SHP77 treated with DMSO at 0.1 percent for 48 hours (cell line): Measurements from ENCODE around the gene POLR2B.
"Not testable (repeated sequence)": the region's sequence is repeated elsewhere in the genome, so short reads cannot be mapped to it uniquely, and the experiment has no call there.

Experiments
- DNase-seq: peaks from one replicate; lab custom pipeline; 2025; lab: John Stamatoyannopoulos, UW

The POLR2B gene

GRCh38 chr4:56978750-56979303 is at the start of gene POLR2B:
Gene POLR2B, plus strand, starts transcription at chr4:56978896. Its CDS starts 90 bp downstream, at chr4:56978986.
- peak; percentile 95 for DNase-seq

DNA sequence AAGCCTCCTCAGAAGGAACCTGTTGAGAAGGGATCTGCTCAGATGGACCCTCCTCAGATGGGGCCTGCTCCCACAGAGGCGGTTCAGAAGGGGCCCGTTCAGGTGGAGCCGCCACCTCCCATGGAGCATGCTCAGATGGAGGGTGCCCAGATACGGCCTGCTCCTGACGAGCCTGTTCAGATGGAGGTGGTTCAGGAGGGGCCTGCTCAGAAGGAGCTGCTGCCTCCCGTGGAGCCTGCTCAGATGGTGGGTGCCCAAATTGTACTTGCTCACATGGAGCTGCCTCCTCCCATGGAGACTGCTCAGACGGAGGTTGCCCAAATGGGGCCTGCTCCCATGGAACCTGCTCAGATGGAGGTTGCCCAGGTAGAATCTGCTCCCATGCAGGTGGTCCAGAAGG is 48.1 kb upstream of the POLR2B start:
- no peak for DNase-seq

GRCh38 chr4:56931924-56932323 is 46.8 kb upstream of the POLR2B start:
- no peak for DNase-seq

GRCh38 chr4:56937262-56937661 is 41.4 kb upstream of the POLR2B start:
- no peak for DNase-seq

GRCh38 chr4:56939826-56940225 is 38.9 kb upstream of the POLR2B start:
- not testable (repeated sequence) for DNase-seq

- no peak for DNase-seq
Observed at GRCh38 chr4:56940403-56940802, 38.3 kb upstream of the POLR2B start.

GRCh38 chr4:56940971-56941370 is 37.7 kb upstream of the POLR2B start:
- no peak for DNase-seq

GRCh38 chr4:56941403-56941802 is 37.3 kb upstream of the POLR2B start:
- DNase-seq: no peak

DNA sequence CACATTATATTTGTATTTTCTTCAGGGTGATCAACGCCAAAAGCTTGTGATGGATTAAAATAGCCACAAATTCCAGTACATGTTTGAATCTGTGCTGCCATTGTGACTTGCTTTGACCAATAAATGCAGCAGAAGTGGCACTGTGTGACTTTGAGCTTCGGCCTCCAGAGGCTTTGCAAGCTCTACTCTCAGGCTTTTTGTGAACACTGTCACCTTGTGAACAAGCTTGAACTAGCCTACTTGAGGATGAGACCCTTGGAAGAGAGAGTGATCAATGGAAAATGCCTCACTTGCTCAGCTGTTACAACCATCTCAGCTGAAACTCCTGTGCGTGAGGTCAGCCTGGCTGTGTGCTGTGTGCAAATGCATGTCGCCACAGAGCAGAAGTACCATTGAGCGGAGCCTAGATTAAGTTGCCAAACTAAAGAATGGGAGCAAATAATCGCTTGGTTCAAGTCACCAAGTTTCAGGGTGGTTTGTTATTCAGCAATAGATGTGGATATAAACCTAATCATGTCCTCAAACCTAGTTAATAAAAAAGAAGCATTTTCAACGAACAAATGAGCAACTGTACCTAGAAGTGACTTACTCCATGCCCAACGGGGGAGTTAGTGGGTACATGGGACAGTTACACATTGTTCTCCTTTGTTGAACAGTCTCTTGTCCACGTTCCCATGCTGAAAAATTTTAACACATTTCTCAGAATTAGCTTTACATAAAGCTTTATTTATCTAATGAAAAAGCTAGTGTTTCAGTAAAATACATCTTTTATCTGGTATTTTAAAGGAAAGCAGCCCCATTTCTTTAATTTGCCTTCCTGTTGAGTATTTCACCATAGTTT is 24.8 kb upstream of the POLR2B start:
- no peak for DNase-seq

GRCh38 chr4:56958111-56958517 is 20.6 kb upstream of the POLR2B start:
- peak; percentile 27 for DNase-seq

- DNase-seq: no peak
Observed at GRCh38 chr4:56959100-56959499, 19.6 kb upstream of the POLR2B start.

GRCh38 chr4:56961107-56961500 is 17.6 kb upstream of the POLR2B start:
- no peak for DNase-seq

DNA sequence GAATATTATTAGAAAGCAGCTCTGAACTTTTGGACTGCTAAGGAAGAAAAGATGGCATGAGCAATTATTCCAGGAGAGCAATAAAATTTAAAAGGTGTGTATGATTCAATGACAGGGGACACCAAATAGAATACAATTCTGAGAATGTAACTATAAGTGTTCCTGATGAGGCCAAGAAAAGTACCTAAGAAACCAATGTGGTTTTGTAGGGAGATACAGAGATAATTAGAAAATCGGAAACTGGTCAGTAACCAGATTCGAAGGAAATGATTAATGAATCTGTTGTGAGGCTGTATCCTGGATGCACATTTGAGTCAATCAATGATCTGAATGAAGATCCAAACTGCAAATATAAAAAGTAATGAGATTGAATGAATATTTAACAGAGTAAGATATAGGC is 7.3 kb upstream of the POLR2B start:
- DNase-seq: no peak

- no peak for DNase-seq
Observed at GRCh38 chr4:56972389-56972788, 6.3 kb upstream of the POLR2B start.

GRCh38 chr4:56972809-56973208 is 5.9 kb upstream of the POLR2B start:
- DNase-seq: no peak

DNA sequence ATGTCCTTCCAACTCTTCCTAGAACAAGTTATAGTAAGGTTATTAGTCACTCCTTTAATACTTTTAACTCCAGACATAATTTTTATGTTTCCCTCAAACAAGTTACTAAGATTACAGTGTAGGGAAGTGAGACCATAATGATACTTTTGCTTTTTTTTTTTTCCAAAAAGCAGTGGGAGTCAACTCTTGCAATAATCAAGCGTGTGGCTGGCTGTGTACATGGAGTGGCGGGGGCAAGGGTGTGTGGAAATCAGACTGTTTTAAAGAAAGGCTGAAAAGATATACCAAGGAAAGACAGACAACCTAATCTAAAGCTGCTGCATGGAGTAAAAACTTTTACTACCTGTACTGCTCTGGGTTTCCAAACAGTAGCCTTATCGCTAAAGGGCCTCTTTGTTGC is 5.4 kb upstream of the POLR2B start:
- DNase-seq: no peak

DNA sequence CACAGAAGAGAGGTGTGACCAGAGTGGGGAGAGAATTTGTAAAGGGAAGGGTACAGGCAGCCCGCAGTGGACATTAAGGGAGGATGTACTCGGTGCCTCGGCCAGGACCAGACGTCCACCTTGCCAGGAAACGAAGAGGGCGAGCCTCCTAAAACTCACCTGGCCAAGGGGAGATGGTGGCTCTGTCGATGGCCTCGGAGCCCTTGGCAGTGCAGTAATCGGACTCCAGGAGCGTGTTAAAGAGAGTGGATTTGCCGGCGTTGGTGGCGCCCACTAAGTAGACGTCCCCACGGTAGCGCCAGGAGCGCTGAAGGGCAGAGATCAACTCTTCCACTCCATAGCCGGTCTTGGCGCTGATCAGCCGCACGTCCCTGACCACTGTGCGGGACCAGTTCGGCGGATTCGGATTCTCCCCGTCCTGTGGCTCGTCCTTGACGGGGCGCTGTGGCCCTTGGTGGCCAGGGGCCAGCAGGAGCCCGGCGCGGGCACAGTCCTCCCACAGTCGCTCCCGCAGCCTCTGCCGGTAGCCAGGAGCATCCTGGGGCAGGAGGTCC is 2.3 kb upstream of the POLR2B start:
- no peak for DNase-seq

DNA sequence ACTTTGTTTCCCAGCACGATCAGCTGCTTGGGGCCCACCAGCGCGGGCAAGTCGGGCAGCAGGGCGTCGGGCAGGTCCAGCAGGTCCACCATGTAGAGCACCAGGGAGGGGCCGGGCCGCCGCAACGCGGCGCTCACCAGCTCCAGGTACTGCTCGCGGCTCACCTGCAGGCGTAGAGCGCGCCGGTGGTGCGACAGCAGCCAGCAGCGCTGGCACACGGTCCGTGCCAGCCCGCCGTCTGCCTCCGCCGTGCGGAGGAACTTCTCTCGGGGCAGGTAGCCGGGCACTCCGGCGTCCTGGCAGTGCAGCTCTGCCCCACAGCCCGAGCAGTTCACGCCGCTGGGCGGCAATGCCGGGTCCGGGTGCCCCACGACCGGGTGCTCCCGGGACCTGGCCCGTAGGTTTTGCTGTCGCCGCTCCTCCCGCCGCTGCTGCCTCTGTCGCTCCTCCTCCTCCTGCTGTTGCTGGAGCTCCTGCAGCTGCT is 1.8 kb upstream of the POLR2B start:
- DNase-seq: no peak

- DNase-seq: peak; percentile 99
Observed at GRCh38 chr4:56977321-56978012, 1.2 kb upstream of the POLR2B start, which contains the start of gene NOA1. Gene NOA1, minus strand, starts transcription at chr4:56977606. Its CDS starts 21 bp downstream, at chr4:56977585.

DNA sequence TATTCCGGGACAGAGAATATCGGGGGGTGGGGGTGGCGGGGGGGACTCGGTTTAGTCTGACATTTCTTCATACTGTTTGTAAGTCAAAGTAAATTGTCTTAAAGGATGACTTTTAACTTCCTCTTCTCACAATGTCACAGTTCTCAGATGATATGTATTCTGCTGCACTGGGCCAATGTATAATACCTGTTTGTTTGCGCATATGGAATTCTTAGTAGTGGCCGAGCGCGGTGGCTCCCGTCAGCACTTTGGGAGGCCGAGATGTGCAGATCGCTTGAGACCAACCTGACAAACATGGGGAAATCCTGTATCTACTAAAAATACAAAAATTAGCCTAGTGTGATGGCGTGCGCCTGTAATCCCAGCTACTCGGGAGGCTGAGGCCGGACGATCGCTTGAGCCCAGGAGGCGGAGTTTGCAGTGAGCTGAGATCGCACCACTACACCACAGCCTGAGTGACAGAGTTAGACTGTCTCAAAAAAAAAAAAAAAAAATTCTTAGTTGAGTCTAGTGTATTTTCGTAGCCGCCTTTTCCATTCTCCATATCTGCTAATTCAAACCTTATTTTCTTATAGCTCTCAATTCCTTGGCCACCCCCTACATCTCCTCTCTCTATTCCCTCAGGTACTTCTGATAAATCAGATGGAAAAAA is 851 bp downstream of the POLR2B start:
- no peak for DNase-seq

DNA sequence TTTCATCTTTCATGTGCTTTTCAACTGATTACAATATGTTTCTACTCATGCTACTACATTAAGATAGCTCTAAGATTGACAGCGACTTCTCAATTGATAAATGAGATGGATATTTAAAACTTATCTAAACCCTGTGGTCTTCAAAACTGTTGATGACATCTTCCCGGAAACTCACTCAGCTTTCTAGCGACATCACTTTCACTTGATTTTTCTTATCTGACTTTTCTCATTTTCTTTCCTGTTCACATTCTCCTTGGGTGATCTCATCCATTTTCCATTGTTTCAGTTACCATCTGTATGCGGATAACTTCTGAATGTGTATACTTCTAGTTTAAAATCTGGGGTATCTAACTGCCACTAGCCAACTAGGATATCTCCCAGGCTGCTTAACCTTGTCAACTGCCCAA is 3.1 kb downstream of the POLR2B start:
- no peak for DNase-seq

GRCh38 chr4:56986192-56986591 is 7.5 kb downstream of the POLR2B start:
- no peak for DNase-seq
